ENCODE data around the gene DTNBP1.

The DTNBP1 gene

GRCh38 chr6:15479761-15480160 is 183.1 kb downstream of the DTNBP1 start:
- DNase-seq (ENCODE audit: low spot score), result no peak

GRCh38 chr6:15477746-15478145 is 185.1 kb downstream of the DTNBP1 start:
- DNase-seq (ENCODE audit: low spot score), result no peak

GRCh38 chr6:15476631-15477380 is 186.0 kb downstream of the DTNBP1 start:
- DNase-seq (ENCODE audit: low spot score), result no peak

DNA sequence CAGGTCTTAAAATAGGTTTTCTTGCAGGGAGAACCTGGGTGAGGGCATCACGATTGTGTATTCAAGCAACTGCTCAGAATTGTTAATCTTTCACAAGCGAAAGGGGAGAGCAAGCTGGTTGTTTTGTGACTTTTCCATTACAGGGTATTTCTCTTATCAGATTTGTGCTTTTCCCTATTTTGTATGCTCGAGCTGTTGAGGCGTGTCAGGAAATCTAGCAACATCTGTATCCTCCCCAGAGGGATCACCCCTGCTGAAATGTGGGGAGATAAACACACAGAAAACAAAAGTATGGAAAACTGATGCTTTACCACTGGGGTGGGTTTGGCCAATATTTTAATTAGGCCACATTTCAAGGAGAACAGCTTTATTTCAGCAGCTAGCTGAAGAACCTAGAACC is 187.0 kb downstream of the DTNBP1 start:
- no peak for DNase-seq (ENCODE audit: low spot score)

- DNase-seq (ENCODE audit: low spot score), result no peak
Measured at GRCh38 chr6:15475261-15475660, 187.6 kb downstream of the DTNBP1 start.

- no peak for DNase-seq (ENCODE audit: low spot score)
Measured at GRCh38 chr6:15474196-15474595, 188.6 kb downstream of the DTNBP1 start.

DNA sequence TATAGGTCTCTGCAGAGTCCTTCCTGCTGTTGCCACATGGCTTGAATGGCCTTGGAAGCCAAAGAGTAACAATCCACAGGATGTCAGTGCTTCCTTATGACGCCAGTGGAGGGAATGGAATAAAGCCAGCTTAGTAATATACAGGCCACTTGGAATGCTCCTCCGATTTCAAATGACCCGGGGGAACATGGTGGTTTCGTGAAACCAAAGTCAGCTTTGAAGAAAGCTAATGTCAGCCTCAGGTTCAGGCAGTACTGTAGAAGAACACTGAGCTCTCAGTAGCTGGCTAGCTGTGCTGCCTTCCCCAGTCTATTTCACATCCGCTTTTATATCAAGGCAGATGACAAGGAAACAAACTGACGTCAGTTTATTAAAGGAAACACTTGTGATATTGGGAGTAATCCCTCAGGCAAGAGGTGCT is 189.1 kb downstream of the DTNBP1 start:
- DNase-seq (ENCODE audit: low spot score), result no peak

DNA sequence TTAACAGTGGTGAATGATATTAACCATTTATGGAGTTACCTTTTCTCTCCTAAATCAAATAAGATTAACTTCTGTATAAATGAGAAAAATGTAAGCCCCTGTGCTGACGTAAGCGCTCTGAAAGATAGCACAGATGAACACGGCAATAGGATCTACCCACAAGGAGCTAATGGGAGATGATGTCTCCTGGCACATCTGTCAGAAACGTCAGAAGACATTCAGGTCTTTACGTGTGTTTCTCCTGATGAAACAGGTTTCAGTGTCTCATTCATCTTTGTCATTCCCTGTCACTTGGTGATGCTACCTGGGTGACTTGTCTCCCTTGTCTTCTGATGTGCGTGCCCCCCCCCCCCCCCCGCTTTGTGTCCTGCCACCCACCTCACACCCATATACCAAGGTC is 189.7 kb downstream of the DTNBP1 start:
- DNase-seq (ENCODE audit: low spot score), result no peak

Data from CD4-positive, alpha-beta T cell treated with Interleukin-15 for 4 hours (primary cell).